ENCODE results near the gene PIGK. TPM values are rescaled to one million over a fixed set of nuclear protein-coding genes. Genes with fewer than 3 reads are reported as not detected.

Gene PIGK
- total and polyA plus RNA-seq, 8 donors: 24.7 to 38.1 (median 31.6) TPM

GRCh38 chr1:77064246-77064645, 155.0 kb downstream of the PIGK start:
- DNase-seq: no peak
- H3K27ac ChIP-seq: no peak overlapping the region
- no peaks in the 10 kb centered on the region for H3K36me3 ChIP-seq
- intact Hi-C loops (cut with DNase I): no loop called here
- no peak for TF ChIP-seq CTCF (IDR thresholded peaks at IDR 0.05)
- H3K4me1 ChIP-seq: no peaks in the 10 kb centered on the region
- no peak for ATAC-seq
- H3K4me3 ChIP-seq: no peak overlapping the region
- H3K27me3 ChIP-seq: no peaks in the 10 kb centered on the region
- H3K9me3 ChIP-seq: no peaks in the 10 kb centered on the region

- Histone ChIP-seq H3K4me1 (no peaks in the 10 kb centered on the region), H3K9me3 (no peaks in the 10 kb centered on the region), H3K27me3 (no peaks in the 10 kb centered on the region), H3K4me3 (no peak overlapping the region), H3K27ac (no peak overlapping the region), H3K36me3 (no peaks in the 10 kb centered on the region)
- intact Hi-C loops (cut with DNase I): no loop called here
- no peak for TF ChIP-seq CTCF (IDR thresholded peaks at IDR 0.05)
- ATAC-seq: no peak
- DNase-seq: no peak
Observed at GRCh38 chr1:77063118-77063517, 156.1 kb downstream of the PIGK start.

- TF ChIP-seq CTCF (IDR thresholded peaks at IDR 0.05): no peak
- Histone ChIP-seq H3K36me3 (no peaks in the 10 kb centered on the region), H3K9me3 (no peaks in the 10 kb centered on the region), H3K27ac (no peak overlapping the region), H3K27me3 (no peaks in the 10 kb centered on the region), H3K4me1 (no peaks in the 10 kb centered on the region), H3K4me3 (no peak overlapping the region)
- no peak for DNase-seq
- intact Hi-C loops (cut with DNase I): no loop called here
- ATAC-seq: no peak
Observed at GRCh38 chr1:77061162-77061561, 158.1 kb downstream of the PIGK start.

GRCh38 chr1:77060000-77060399, 159.2 kb downstream of the PIGK start:
- H3K27ac ChIP-seq: no peak overlapping the region
- ATAC-seq (peak; percentile 59), DNase-seq (peak in 2 of 4 donors; percentile 17 to 37)
- H3K9me3 ChIP-seq: no peaks in the 10 kb centered on the region
- TF ChIP-seq CTCF (IDR thresholded peaks at IDR 0.05): no peak
- H3K4me3 ChIP-seq: no peak overlapping the region
- H3K36me3 ChIP-seq: no peaks in the 10 kb centered on the region
- H3K4me1 ChIP-seq: no peaks in the 10 kb centered on the region
- no peaks in the 10 kb centered on the region for H3K27me3 ChIP-seq
- intact Hi-C loops (cut with DNase I): no loop called here

- DNase-seq (no peak), ATAC-seq (no peak)
- Histone ChIP-seq H3K27ac (no peak overlapping the region), H3K9me3 (no peaks in the 10 kb centered on the region), H3K27me3 (no peaks in the 10 kb centered on the region), H3K36me3 (no peaks in the 10 kb centered on the region), H3K4me3 (no peak overlapping the region), H3K4me1 (no peaks in the 10 kb centered on the region)
- intact Hi-C loops (cut with DNase I): no loop called here
- TF ChIP-seq CTCF (IDR thresholded peaks at IDR 0.05): no peak
Observed at GRCh38 chr1:77057994-77058585, 161.1 kb downstream of the PIGK start.

Measured in left lung (tissue), 10 donors.